ENCODE data around the gene IQSEC1. TPM values are rescaled to one million over a fixed set of nuclear protein-coding genes. Genes with fewer than 3 reads are reported as not detected.

Gene IQSEC1
- total and polyA plus RNA-seq, 2 donors (not counting 1 experiment from before 2014, with no cell fraction given) = 4.3 to 18.2 TPM

DNA sequence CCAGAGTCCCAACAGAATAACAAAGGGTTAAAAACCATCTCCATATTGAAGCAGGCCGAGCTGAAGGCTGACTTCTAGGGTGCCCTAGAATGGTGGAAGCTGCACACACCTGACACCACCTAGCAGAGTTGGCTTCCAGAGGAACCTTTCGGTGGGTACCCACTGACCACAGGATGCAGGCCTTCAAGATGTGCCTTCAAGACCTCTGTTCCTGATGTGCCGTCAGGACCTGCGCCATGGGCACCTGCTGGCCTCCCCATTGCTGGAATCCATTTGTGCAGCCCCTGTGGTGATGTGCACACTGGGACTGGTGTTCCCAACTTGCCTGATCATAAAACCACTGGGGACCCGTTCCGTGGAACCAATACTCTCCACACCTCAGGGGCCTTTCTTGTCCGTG is 196.2 kb downstream of the IQSEC1 start:
- Histone ChIP-seq H3K4me3 (replicated peaks in 1 of 4; ENCODE audit: control extremely low read depth in 1 of 4, insufficient read depth in 1 of 4, low read depth in 3 of 4, low read length in 4 of 4) (no peak overlapping the region), H3K4me1 (ENCODE audit: control insufficient read depth, extremely low read depth, insufficient read depth, low read length) (no peaks in the 10 kb centered on the region)
- TF ChIP-seq, protein P1, sequence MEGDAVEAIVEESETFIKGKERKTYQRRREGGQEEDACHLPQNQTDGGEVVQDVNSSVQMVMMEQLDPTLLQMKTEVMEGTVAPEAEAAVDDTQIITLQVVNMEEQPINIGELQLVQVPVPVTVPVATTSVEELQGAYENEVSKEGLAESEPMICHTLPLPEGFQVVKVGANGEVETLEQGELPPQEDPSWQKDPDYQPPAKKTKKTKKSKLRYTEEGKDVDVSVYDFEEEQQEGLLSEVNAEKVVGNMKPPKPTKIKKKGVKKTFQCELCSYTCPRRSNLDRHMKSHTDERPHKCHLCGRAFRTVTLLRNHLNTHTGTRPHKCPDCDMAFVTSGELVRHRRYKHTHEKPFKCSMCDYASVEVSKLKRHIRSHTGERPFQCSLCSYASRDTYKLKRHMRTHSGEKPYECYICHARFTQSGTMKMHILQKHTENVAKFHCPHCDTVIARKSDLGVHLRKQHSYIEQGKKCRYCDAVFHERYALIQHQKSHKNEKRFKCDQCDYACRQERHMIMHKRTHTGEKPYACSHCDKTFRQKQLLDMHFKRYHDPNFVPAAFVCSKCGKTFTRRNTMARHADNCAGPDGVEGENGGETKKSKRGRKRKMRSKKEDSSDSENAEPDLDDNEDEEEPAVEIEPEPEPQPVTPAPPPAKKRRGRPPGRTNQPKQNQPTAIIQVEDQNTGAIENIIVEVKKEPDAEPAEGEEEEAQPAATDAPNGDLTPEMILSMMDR (conservative IDR thresholded peaks at IDR 0.05 in 1 of 2, IDR thresholded peaks at IDR 0.05 in 1 of 2; ENCODE audit: low read depth in 1 of 2, low read length in 2 of 2) = no peak
- TF ChIP-seq EZH2 (IDR thresholded peaks at IDR 0.05; ENCODE audit: low read length, missing control alignments) = no peak

GRCh38 chr3:12875857-12876836 is 197.1 kb downstream of the IQSEC1 start:
- Histone ChIP-seq H3K4me3 (replicated peaks in 1 of 4; ENCODE audit: control extremely low read depth in 1 of 4, insufficient read depth in 1 of 4, low read depth in 3 of 4, low read length in 4 of 4) (peak overlapping the region in 2 of 4 experiments; percentile 11 to 28), H3K4me2 (ENCODE audit: extremely low read depth, insufficient read depth, low read length) (peak overlapping the region; percentile 5), H3K9ac (ENCODE audit: insufficient read depth, low read length) (no peak overlapping the region), H3K36me3 (ENCODE audit: control insufficient read depth, insufficient read depth, low read length) (no peaks in the 10 kb centered on the region), H3K27me3 (ENCODE audit: control insufficient read depth, insufficient read depth, low read length) (peaks cover 9% of the 10 kb centered on the region), H3K4me1 (ENCODE audit: control insufficient read depth, extremely low read depth, insufficient read depth, low read length) (no peaks in the 10 kb centered on the region), H3K27ac (ENCODE audit: insufficient read depth, low read length) (no peak overlapping the region), H4K20me1 (ENCODE audit: control insufficient read depth, extremely low read depth, insufficient read depth, low read length) (no peaks in the 10 kb centered on the region), H3K9me3 (ENCODE audit: control insufficient read depth, insufficient read depth, low read depth, low read length) (no peaks in the 10 kb centered on the region), H3K79me2 (ENCODE audit: control insufficient read depth, insufficient read depth, low read length) (no peaks in the 10 kb centered on the region), H2AFZ (ENCODE audit: low read length) (no peak overlapping the region)
- TF ChIP-seq EZH2 (IDR thresholded peaks at IDR 0.05; ENCODE audit: low read length, missing control alignments) = no peak
- TF ChIP-seq, protein P1 (conservative IDR thresholded peaks at IDR 0.05 in 1 of 2, IDR thresholded peaks at IDR 0.05 in 1 of 2; ENCODE audit: low read depth in 1 of 2, low read length in 2 of 2) = no peak
- DNase-seq (ENCODE audit: low read depth in 2 of 2) = peak; percentile 26 to 28

More for the DNA sequence above, 196.2 kb downstream of the IQSEC1 start:
- Histone ChIP-seq H3K79me2 (ENCODE audit: control insufficient read depth, insufficient read depth, low read length) (no peaks in the 10 kb centered on the region), H3K27me3 (ENCODE audit: control insufficient read depth, insufficient read depth, low read length) (peaks cover 7% of the 10 kb centered on the region), H3K4me2 (ENCODE audit: extremely low read depth, insufficient read depth, low read length) (no peak overlapping the region), H3K9ac (ENCODE audit: insufficient read depth, low read length) (no peak overlapping the region), H4K20me1 (ENCODE audit: control insufficient read depth, extremely low read depth, insufficient read depth, low read length) (no peaks in the 10 kb centered on the region), H3K36me3 (ENCODE audit: control insufficient read depth, insufficient read depth, low read length) (no peaks in the 10 kb centered on the region), H3K9me3 (ENCODE audit: control insufficient read depth, insufficient read depth, low read depth, low read length) (no peaks in the 10 kb centered on the region), H3K27ac (ENCODE audit: insufficient read depth, low read length) (no peak overlapping the region), H2AFZ (ENCODE audit: low read length) (no peak overlapping the region)
- DNase-seq (ENCODE audit: low read depth in 2 of 2) = no peak

- H3K4me3 ChIP-seq (replicated peaks in 1 of 4; ENCODE audit: control extremely low read depth in 1 of 4, insufficient read depth in 1 of 4, low read depth in 3 of 4, low read length in 4 of 4) = no peak overlapping the region
- no peak overlapping the region for H3K4me2 ChIP-seq (ENCODE audit: extremely low read depth, insufficient read depth, low read length)
- H3K36me3 ChIP-seq (ENCODE audit: control insufficient read depth, insufficient read depth, low read length) = no peaks in the 10 kb centered on the region
- H4K20me1 ChIP-seq (ENCODE audit: control insufficient read depth, extremely low read depth, insufficient read depth, low read length) = no peaks in the 10 kb centered on the region
- DNase-seq (ENCODE audit: low read depth in 2 of 2) = no peak
- no peaks in the 10 kb centered on the region for H3K79me2 ChIP-seq (ENCODE audit: control insufficient read depth, insufficient read depth, low read length)
- H3K4me1 ChIP-seq (ENCODE audit: control insufficient read depth, extremely low read depth, insufficient read depth, low read length) = no peaks in the 10 kb centered on the region
- H3K27me3 ChIP-seq (ENCODE audit: control insufficient read depth, insufficient read depth, low read length) = peaks cover 9% of the 10 kb centered on the region
- no peak overlapping the region for H3K27ac ChIP-seq (ENCODE audit: insufficient read depth, low read length)
- H2AFZ ChIP-seq (ENCODE audit: low read length) = no peak overlapping the region
- H3K9ac ChIP-seq (ENCODE audit: insufficient read depth, low read length) = no peak overlapping the region
- no peaks in the 10 kb centered on the region for H3K9me3 ChIP-seq (ENCODE audit: control insufficient read depth, insufficient read depth, low read depth, low read length)
- no peak for TF ChIP-seq EZH2 (IDR thresholded peaks at IDR 0.05; ENCODE audit: low read length, missing control alignments)
- TF ChIP-seq, protein P1 (conservative IDR thresholded peaks at IDR 0.05 in 1 of 2, IDR thresholded peaks at IDR 0.05 in 1 of 2; ENCODE audit: low read depth in 1 of 2, low read length in 2 of 2) = no peak
These were observed 201.7 kb downstream of the IQSEC1 start for GRCh38 chr3:12871404-12871983.
